ENCODE results near the gene ARHGEF1. TPM values are rescaled to one million over a fixed set of nuclear protein-coding genes. Genes with fewer than 3 reads are reported as not detected.

ARHGEF1 gene
- total and polyA plus RNA-seq, 7 donors: 15.8 to 28.0 (median 20.7) TPM

- Histone ChIP-seq H3K36me3 (ENCODE audit: insufficient read depth in 1 of 2, low read depth in 1 of 2) (peaks cover 4 to 80% of the 10 kb centered on the region in 2 donors), H3K27me3 (ENCODE audit: insufficient read depth in 3 of 3, low read length in 2 of 3) (peaks cover 0 to 1% (median 0%) of the 10 kb centered on the region in 3 donors), H3K4me1 (no peaks in the 10 kb centered on the region), H3K4me3 (no peak overlapping the region), H3K27ac (no peak overlapping the region), H3K9me3 (no peaks in the 10 kb centered on the region)
- no peak for ATAC-seq
- intact Hi-C loops (cut with DNase I): no loop called here
- TF ChIP-seq CTCF (IDR thresholded peaks at IDR 0.05): no peak
- DNase-seq: no peak
- WGBS, 3 donors: 86 to 88% (median 87%) methylated on average over 30 of the region's 30 CpGs
Observed at GRCh38 chr19:41904118-41904870, 21.3 kb downstream of the ARHGEF1 start.

GRCh38 chr19:41905273-41906002, 22.5 kb downstream of the ARHGEF1 start:
- TF ChIP-seq CTCF (IDR thresholded peaks at IDR 0.05): no peak
- ATAC-seq (no peak), DNase-seq (no peak)
- no peak overlapping the region for H3K27ac ChIP-seq
- no peaks in the 10 kb centered on the region for H3K4me1 ChIP-seq
- H3K4me3 ChIP-seq: no peak overlapping the region
- intact Hi-C loops (cut with DNase I): no loop called here
- peaks cover 0 to 1% (median 0%) of the 10 kb centered on the region in 3 donors for H3K27me3 ChIP-seq (ENCODE audit: insufficient read depth in 3 of 3, low read length in 2 of 3)
- H3K36me3 ChIP-seq (ENCODE audit: insufficient read depth in 1 of 2, low read depth in 1 of 2): peaks cover 4 to 69% of the 10 kb centered on the region in 2 donors
- no peaks in the 10 kb centered on the region for H3K9me3 ChIP-seq
- 84 to 90% (median 86%) methylated on average over 22 to 24 of the region's 24 CpGs for WGBS, 3 donors

GRCh38 chr19:41906271-41906670, 23.3 kb downstream of the ARHGEF1 start:
- ATAC-seq (no peak), DNase-seq (no peak)
- Histone ChIP-seq H3K4me1 (no peaks in the 10 kb centered on the region), H3K4me3 (no peak overlapping the region), H3K27ac (no peak overlapping the region), H3K27me3 (ENCODE audit: insufficient read depth in 3 of 3, low read length in 2 of 3) (peaks cover 0 to 4% (median 1%) of the 10 kb centered on the region in 3 donors), H3K36me3 (ENCODE audit: insufficient read depth in 1 of 2, low read depth in 1 of 2) (peaks cover 4 to 60% of the 10 kb centered on the region in 2 donors), H3K9me3 (no peaks in the 10 kb centered on the region)
- TF ChIP-seq CTCF (IDR thresholded peaks at IDR 0.05): no peak
- intact Hi-C loops (cut with DNase I): no loop called here
- 62 to 74% (median 69%) methylated on average over 9 of the region's 9 CpGs for WGBS, 3 donors

- ATAC-seq (no peak), DNase-seq (no peak)
- 74 to 76% (median 76%) methylated on average over 21 of the region's 21 CpGs for WGBS, 3 donors
- H3K27me3 ChIP-seq (ENCODE audit: insufficient read depth in 3 of 3, low read length in 2 of 3): peaks cover 0 to 13% (median 5%) of the 10 kb centered on the region in 3 donors
- no peaks in the 10 kb centered on the region for H3K4me1 ChIP-seq
- no peak overlapping the region for H3K4me3 ChIP-seq
- intact Hi-C loops (cut with DNase I): no loop called here
- H3K36me3 ChIP-seq (ENCODE audit: insufficient read depth in 1 of 2, low read depth in 1 of 2): peaks cover 4 to 52% of the 10 kb centered on the region in 2 donors
- no peak for TF ChIP-seq CTCF (IDR thresholded peaks at IDR 0.05)
- H3K9me3 ChIP-seq: no peaks in the 10 kb centered on the region
- H3K27ac ChIP-seq: no peak overlapping the region
Observed at GRCh38 chr19:41906916-41907680, 24.1 kb downstream of the ARHGEF1 start.
